SK-N-SH (cell line): ENCODE measurements around the gene TP53BP2. TPM values are rescaled to one million over a fixed set of nuclear protein-coding genes. Genes with fewer than 3 reads are reported as not detected.

ENCODE experiments used
- CTCF ChIA-PET: fragments of 300-600, 350-600 bp; formaldehyde crosslinking; extraction: SDS; loops from one replicate; lab custom pipeline; 2021; lab: Yijun Ruan, JAX
- POLR2A ChIA-PET: fragments of 350-600 bp; sonication (Branson Sonifier 250); formaldehyde crosslinking; extraction: SDS; loops from one replicate; lab custom pipeline; 2020; ENCODE audit warnings: antibody characterized with exemption, inconsistent platforms; lab: Yijun Ruan, JAX
- DNase-seq: peaks from one replicate; pipeline ENCODE4 v3.0.0; 2012
- H2AFZ ChIP-seq: fragments of 200-600 bp; sonication (generic); 2 replicates; pipeline ENCODE4 v1.8.1; 2016; ENCODE audit warnings: antibody characterized with exemption, mild to moderate bottlenecking, low read depth
- H3F3A ChIP-seq: fragments of 200-600 bp; sonication (generic); replicated peaks from 2 replicates; pipeline ENCODE3; 2016; ENCODE audit warnings: antibody characterized with exemption, mild to moderate bottlenecking; ENCODE audit not compliant: insufficient read depth
- H3K27ac ChIP-seq, 2 experiments: fragments of 200-500 bp in 1 of 2; fragments of 200-600 bp in 1 of 2; sonication (Bioruptor generic) in 1 of 2; sonication (generic), shearing (Covaris generic) in 1 of 2; 2 replicates each; pipeline versions ENCODE4 v1.5.1 to v1.6.1; 2014 to 2016; ENCODE audit warnings: low read depth in 2 of 2, inconsistent platforms in 1 of 2, low read length in 1 of 2, mild to moderate bottlenecking in 1 of 2, mixed read lengths in 1 of 2
- H3K27me3 ChIP-seq: fragments of 200-600 bp; sonication (generic), shearing (Covaris generic); 2 replicates; pipeline ENCODE4 v1.6.1; 2016; ENCODE audit warnings: mixed run types; ENCODE audit not compliant: insufficient read depth
- H3K36me3 ChIP-seq, 2 experiments: fragments of 200-500 bp in 1 of 2; fragments of 200-600 bp in 1 of 2; sonication (Bioruptor generic) in 1 of 2; sonication (generic) in 1 of 2; replicated peaks in 1 of 2; 2 replicates each; pipeline versions ENCODE3 to v1.5.1; 2014 to 2016; ENCODE audit warnings: low read length in 1 of 2, mild to moderate bottlenecking in 1 of 2; ENCODE audit not compliant: insufficient read depth in 2 of 2, control insufficient read depth in 1 of 2
- H3K4me1 ChIP-seq, 2 experiments: fragments of 200-500 bp in 1 of 2; fragments of 200-600 bp in 1 of 2; sonication (Bioruptor generic) in 1 of 2; sonication (generic), shearing (Covaris generic) in 1 of 2; 2 replicates each; pipeline versions ENCODE4 v1.5.1 to v1.6.1; 2014 to 2016; ENCODE audit warnings: low read depth in 1 of 2, low read length in 1 of 2, mixed run types in 1 of 2; ENCODE audit not compliant: insufficient read depth in 2 of 2, control insufficient read depth in 1 of 2
- H3K4me2 ChIP-seq: fragments of 200-600 bp; sonication (generic), shearing (Covaris generic); 2 replicates; pipeline ENCODE4 v1.6.1; 2017; ENCODE audit warnings: mixed run types
- H3K4me3 ChIP-seq, 2 experiments: fragments of 200-500 bp in 1 of 2; fragments of 200-600 bp in 1 of 2; sonication (Bioruptor generic) in 1 of 2; sonication (generic), shearing (Covaris generic) in 1 of 2; 2 replicates each; pipeline versions ENCODE4 v1.5.1 to v1.8.1; 2014 to 2016; ENCODE audit warnings: low read depth in 2 of 2, inconsistent platforms in 1 of 2, low read length in 1 of 2, mild to moderate bottlenecking in 1 of 2, mixed read lengths in 1 of 2, moderate library complexity in 1 of 2
- H3K79me2 ChIP-seq: fragments of 200-600 bp; sonication (generic); 2 replicates; pipeline ENCODE4 v1.8.1; 2017; ENCODE audit warnings: mild to moderate bottlenecking; ENCODE audit not compliant: insufficient read depth
- H3K9ac ChIP-seq: fragments of 200-600 bp; sonication (generic); 2 replicates; pipeline ENCODE4 v1.6.1; 2017; ENCODE audit warnings: mixed run types
- H3K9me2 ChIP-seq: fragments of 200-600 bp; sonication (generic); 2 replicates; pipeline ENCODE4 v1.6.1; 2017; ENCODE audit warnings: mixed run types
- H3K9me3 ChIP-seq: fragments of 200-600 bp; sonication (generic); 2 replicates; pipeline ENCODE4 v1.6.1; 2017; ENCODE audit warnings: mixed run types, mild to moderate bottlenecking, moderate library complexity
- H4K20me1 ChIP-seq: fragments of 200-600 bp; sonication (generic); 2 replicates; pipeline ENCODE4 v1.6.1; 2017; ENCODE audit warnings: mild to moderate bottlenecking, mixed run types; ENCODE audit not compliant: insufficient read depth
- ELF1 ChIP-seq: IDR thresholded peaks from 2 replicates; pipeline ENCODE4 v1.4.0; 2012
- EZH2phosphoT487 ChIP-seq: fragments of 200-600 bp; sonication (generic); IDR thresholded peaks from 2 replicates; pipeline ENCODE4 v1.6.1; 2017; ENCODE audit warnings: low read depth, mixed run types, mild to moderate bottlenecking, antibody characterized with exemption, moderate library complexity, borderline replicate concordance
- FOXM1 ChIP-seq: IDR thresholded peaks from 2 replicates; pipeline ENCODE4 v1.4.0; 2012; ENCODE audit warnings: low read depth, mild to moderate bottlenecking
- GATA2 ChIP-seq: sonication (generic); formaldehyde crosslinking; IDR thresholded peaks from 2 replicates; pipeline ENCODE4 v1.5.0; 2020; ENCODE audit warnings: mild to moderate bottlenecking, missing genetic modification reagents
- JUND ChIP-seq: IDR thresholded peaks from 2 replicates; pipeline ENCODE4 v1.4.0; 2012
- MXI1 ChIP-seq: IDR thresholded peaks from 2 replicates; pipeline ENCODE4 v1.6.1; 2012; ENCODE audit warnings: mild to moderate bottlenecking, low read depth, low read length, improper control_type of control experiment
- NFIC ChIP-seq: IDR thresholded peaks from 2 replicates; pipeline ENCODE4 v1.4.0; 2012; ENCODE audit warnings: borderline replicate concordance
- POLR2AphosphoS5 ChIP-seq: IDR thresholded peaks from 2 replicates; pipeline ENCODE4 v1.6.1; 2012; ENCODE audit warnings: low read depth, low read length
- RXRA ChIP-seq: IDR thresholded peaks from 2 replicates; pipeline ENCODE4 v1.4.0; 2012; ENCODE audit warnings: low read depth, mild to moderate bottlenecking, borderline replicate concordance
- TEAD4 ChIP-seq: IDR thresholded peaks from 2 replicates; pipeline ENCODE4 v1.4.0; 2012; ENCODE audit warnings: mild to moderate bottlenecking, borderline replicate concordance; ENCODE audit not compliant: insufficient read depth
- WGBS: methylation state at CpG from one replicate; pipeline ENCODE4 v1.1.6; 2017; ENCODE audit warnings: low lambda C conversion rate; 5-methylcytosine and 5-hydroxymethylcytosine counted together
- polyA plus RNA-seq, 3 experiments: library from polyadenylated mRNA; depleted of rRNA; stranded (reverse); fragments of >200 nt; gene quantifications; 2 replicates each; pipeline ENCODE4 v1.2.3, GENCODE V29; 2012
- TF ChIP-seq, protein P1 (sequence below): IDR thresholded peaks from 2 replicates; pipeline ENCODE4; 2012
- TF ChIP-seq, protein P2 (sequence below): fragments of 150-350 bp; IDR thresholded peaks from 2 replicates; pipeline ENCODE4 v1.6.1; 2017; ENCODE audit warnings: antibody characterized with exemption, low read length, low read depth, borderline replicate concordance
- TF ChIP-seq, protein P3 (sequence below): IDR thresholded peaks from 2 replicates; pipeline ENCODE4 v1.4.0; 2012; ENCODE audit warnings: low read depth, borderline replicate concordance
- TF ChIP-seq, protein P4 (sequence below): IDR thresholded peaks from 2 replicates; pipeline ENCODE4 v1.6.1; 2012; ENCODE audit warnings: mild to moderate bottlenecking, low read depth, low read length, moderate library complexity
- TF ChIP-seq, protein P5 (sequence below): fragments of 200-600 bp; sonication (generic); IDR thresholded peaks from 2 replicates; pipeline ENCODE4 v1.6.1; 2017; ENCODE audit warnings: antibody characterized with exemption, mild to moderate bottlenecking, moderate library complexity

Gene TP53BP2
- polyA plus RNA-seq, 1 of the 3 experiments (the other 2 are of a cell fraction): 11.4 TPM

DNA sequence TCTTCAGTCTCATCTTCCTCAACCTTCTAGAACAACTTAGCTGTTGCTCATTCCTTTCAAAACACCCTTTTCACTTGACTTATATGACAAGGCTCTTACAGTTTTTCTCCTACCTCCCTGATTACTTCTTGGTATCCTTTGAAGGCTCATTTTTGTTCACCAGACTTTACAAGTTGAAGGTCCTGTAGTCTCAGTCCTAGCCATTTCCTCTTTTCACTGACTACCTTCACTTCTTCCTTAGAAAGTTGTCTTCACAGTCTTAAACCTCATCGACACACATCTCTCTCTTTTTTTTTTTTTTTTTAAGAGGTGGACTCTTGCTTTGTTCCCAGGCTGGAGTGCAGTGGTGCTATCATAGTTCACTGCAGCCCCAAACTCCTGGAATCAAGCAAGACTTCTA, 6.6 kb upstream of the TP53BP2 start (continued):
- TF ChIP-seq, protein P1, sequence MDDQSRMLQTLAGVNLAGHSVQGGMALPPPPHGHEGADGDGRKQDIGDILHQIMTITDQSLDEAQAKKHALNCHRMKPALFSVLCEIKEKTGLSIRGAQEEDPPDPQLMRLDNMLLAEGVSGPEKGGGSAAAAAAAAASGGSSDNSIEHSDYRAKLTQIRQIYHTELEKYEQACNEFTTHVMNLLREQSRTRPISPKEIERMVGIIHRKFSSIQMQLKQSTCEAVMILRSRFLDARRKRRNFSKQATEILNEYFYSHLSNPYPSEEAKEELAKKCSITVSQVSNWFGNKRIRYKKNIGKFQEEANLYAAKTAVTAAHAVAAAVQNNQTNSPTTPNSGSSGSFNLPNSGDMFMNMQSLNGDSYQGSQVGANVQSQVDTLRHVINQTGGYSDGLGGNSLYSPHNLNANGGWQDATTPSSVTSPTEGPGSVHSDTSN: no peak
- TF ChIP-seq MXI1: no peak

DNA sequence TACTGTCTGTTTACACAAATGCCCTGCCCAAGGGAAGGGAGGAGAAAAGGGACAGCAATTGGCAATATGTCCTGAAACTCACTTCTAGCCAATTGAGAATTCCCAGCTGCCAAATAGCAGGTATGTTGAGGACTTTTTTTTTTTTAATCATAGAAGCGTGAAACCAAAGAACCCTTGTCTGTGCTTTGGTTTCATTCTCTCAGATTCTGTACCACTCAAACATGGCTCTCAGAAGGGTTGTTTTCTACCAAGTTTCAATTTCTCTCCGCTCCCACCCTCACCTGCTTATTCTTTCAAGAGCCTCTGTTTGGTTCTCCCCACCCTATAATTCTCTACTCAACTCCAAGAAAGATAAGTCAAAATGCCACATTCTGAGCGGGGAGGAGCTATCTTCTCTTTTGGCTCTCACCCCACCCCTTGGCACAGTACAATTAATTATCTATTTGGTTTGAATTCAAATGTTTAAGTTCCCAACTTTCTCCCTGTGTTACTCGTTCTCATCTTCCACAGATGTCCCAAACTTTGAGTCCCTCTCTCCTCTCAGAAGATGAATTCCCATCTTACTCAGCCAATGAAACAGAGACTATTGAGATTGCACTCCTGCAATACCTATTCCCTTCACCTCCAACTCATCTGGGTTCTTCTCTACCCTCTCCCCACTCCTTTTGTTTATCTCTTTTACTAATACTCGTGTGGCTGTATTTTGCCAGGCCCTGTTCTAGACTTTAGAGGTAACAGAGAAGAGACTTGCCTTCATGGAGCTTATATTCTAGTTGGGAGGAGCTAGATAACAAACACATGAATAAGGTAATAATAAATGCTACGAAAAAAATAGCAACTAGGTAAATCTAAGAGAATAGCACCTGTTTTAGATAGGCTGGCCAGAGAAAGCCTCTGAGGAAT, 3.9 kb upstream of the TP53BP2 start:
- H2AFZ ChIP-seq: no peak overlapping the region
- H3F3A ChIP-seq: peaks cover 13% of the 10 kb centered on the region
- ChIA-PET CTCF (interaction anchor here (1.0 kb wide), 1 partner anchor 9 kb away, joined by 3 read pairs; no protein-coding TSS in a partner anchor), POLR2A (no interaction called here)
- no peak overlapping the region for H3K4me2 ChIP-seq
- no peak overlapping the region for H3K27ac ChIP-seq
- H3K9me3 ChIP-seq: no peaks in the 10 kb centered on the region
- no peaks in the 10 kb centered on the region for H3K27me3 ChIP-seq
- H3K36me3 ChIP-seq: no peaks in the 10 kb centered on the region
- DNase-seq: no peak
- no peak overlapping the region for H3K9ac ChIP-seq
- H3K4me3 ChIP-seq: no peak overlapping the region
- H4K20me1 ChIP-seq: no peaks in the 10 kb centered on the region; the same call in 1 of the 2 replicates
- no peak for TF ChIP-seq JUND
- no peak for TF ChIP-seq FOXM1
- TF ChIP-seq TEAD4: no peak
- no peak for TF ChIP-seq EZH2phosphoT487
- no peak for TF ChIP-seq ELF1
- no peak for TF ChIP-seq NFIC
- TF ChIP-seq RXRA: no peak
- TF ChIP-seq GATA2 (CRISPR knock-in tag): no peak
- TF ChIP-seq, protein P2, sequence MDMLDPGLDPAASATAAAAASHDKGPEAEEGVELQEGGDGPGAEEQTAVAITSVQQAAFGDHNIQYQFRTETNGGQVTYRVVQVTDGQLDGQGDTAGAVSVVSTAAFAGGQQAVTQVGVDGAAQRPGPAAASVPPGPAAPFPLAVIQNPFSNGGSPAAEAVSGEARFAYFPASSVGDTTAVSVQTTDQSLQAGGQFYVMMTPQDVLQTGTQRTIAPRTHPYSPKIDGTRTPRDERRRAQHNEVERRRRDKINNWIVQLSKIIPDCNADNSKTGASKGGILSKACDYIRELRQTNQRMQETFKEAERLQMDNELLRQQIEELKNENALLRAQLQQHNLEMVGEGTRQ: no peak
- TF ChIP-seq, protein P3, sequence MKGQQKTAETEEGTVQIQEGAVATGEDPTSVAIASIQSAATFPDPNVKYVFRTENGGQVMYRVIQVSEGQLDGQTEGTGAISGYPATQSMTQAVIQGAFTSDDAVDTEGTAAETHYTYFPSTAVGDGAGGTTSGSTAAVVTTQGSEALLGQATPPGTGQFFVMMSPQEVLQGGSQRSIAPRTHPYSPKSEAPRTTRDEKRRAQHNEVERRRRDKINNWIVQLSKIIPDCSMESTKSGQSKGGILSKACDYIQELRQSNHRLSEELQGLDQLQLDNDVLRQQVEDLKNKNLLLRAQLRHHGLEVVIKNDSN: no peak
- peaks cover 0 to 5% of the 10 kb centered on the region in 2 experiments; a peak in 2 of 4 replicates for H3K4me1 ChIP-seq
- H3K79me2 ChIP-seq: peaks cover 15% of the 10 kb centered on the region
- 66% methylated on average over 6 of the region's 6 CpGs for WGBS
- H3K9me2 ChIP-seq: no peaks in the 10 kb centered on the region

DNA sequence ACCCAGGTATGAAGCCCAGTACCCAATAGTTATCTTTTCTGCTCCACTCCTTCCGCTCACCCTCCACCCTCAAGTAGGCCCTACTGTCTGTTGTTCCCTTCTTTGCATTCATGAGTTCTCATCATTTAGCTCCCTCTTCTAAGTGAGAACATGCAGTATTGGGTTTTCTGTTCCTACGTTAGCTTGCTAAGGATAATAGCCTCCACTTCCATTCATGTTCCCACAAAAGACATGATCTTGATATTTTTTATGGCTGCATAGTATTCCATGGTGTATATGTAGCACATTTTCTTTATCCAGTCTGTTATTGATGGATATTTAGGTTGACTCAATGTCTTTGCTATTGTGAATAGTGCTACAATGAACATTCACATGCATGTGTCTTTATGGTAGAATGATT, 2.8 kb upstream of the TP53BP2 start:
- ChIA-PET CTCF (no interaction called here), POLR2A (no interaction called here)
- Histone ChIP-seq H3K4me2 (no peak overlapping the region), H3K79me2 (peaks cover 25% of the 10 kb centered on the region), H2AFZ (no peak overlapping the region), H3K4me3 (no peak overlapping the region), H3F3A (peaks cover 15% of the 10 kb centered on the region), H3K9me3 (no peaks in the 10 kb centered on the region), H4K20me1 (peaks cover 10% of the 10 kb centered on the region), H3K36me3 (no peaks in the 10 kb centered on the region), H3K27me3 (no peaks in the 10 kb centered on the region), H3K27ac (no peak overlapping the region), H3K4me1 (peaks cover 3 to 13% of the 10 kb centered on the region in 2 experiments; a peak in 3 of 4 replicates), H3K9ac (no peak overlapping the region), H3K9me2 (no peaks in the 10 kb centered on the region)
- DNase-seq: no peak
- 96% methylated on average over 2 of the region's 2 CpGs for WGBS
- TF ChIP-seq, protein P4, sequence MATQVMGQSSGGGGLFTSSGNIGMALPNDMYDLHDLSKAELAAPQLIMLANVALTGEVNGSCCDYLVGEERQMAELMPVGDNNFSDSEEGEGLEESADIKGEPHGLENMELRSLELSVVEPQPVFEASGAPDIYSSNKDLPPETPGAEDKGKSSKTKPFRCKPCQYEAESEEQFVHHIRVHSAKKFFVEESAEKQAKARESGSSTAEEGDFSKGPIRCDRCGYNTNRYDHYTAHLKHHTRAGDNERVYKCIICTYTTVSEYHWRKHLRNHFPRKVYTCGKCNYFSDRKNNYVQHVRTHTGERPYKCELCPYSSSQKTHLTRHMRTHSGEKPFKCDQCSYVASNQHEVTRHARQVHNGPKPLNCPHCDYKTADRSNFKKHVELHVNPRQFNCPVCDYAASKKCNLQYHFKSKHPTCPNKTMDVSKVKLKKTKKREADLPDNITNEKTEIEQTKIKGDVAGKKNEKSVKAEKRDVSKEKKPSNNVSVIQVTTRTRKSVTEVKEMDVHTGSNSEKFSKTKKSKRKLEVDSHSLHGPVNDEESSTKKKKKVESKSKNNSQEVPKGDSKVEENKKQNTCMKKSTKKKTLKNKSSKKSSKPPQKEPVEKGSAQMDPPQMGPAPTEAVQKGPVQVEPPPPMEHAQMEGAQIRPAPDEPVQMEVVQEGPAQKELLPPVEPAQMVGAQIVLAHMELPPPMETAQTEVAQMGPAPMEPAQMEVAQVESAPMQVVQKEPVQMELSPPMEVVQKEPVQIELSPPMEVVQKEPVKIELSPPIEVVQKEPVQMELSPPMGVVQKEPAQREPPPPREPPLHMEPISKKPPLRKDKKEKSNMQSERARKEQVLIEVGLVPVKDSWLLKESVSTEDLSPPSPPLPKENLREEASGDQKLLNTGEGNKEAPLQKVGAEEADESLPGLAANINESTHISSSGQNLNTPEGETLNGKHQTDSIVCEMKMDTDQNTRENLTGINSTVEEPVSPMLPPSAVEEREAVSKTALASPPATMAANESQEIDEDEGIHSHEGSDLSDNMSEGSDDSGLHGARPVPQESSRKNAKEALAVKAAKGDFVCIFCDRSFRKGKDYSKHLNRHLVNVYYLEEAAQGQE: no peak
- TF ChIP-seq ELF1 (no peak), TEAD4 (no peak), GATA2 (CRISPR knock-in tag) (no peak), POLR2AphosphoS5 (no peak), NFIC (no peak)
- TF ChIP-seq, protein P5, sequence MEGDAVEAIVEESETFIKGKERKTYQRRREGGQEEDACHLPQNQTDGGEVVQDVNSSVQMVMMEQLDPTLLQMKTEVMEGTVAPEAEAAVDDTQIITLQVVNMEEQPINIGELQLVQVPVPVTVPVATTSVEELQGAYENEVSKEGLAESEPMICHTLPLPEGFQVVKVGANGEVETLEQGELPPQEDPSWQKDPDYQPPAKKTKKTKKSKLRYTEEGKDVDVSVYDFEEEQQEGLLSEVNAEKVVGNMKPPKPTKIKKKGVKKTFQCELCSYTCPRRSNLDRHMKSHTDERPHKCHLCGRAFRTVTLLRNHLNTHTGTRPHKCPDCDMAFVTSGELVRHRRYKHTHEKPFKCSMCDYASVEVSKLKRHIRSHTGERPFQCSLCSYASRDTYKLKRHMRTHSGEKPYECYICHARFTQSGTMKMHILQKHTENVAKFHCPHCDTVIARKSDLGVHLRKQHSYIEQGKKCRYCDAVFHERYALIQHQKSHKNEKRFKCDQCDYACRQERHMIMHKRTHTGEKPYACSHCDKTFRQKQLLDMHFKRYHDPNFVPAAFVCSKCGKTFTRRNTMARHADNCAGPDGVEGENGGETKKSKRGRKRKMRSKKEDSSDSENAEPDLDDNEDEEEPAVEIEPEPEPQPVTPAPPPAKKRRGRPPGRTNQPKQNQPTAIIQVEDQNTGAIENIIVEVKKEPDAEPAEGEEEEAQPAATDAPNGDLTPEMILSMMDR: no peak
